Endothelial cell of umbilical vein (primary cell): ENCODE results near the gene PLA2G2D. TPM values are rescaled to one million over a fixed set of nuclear protein-coding genes. Genes with fewer than 3 reads are reported as not detected.

ENCODE experiments used
- BruUV-seq: library from RNA; stranded (reverse); fragments of 400-500 nt; replicated peaks from 2 replicates; lab custom pipeline; 2021; lab: Mats Ljungman, UMichigan
- CTCF ChIA-PET: fragments of 300-600, 350-600 bp; sonication (Branson Sonifier 250); formaldehyde crosslinking; loops from one replicate; lab custom pipeline; 2021; ENCODE audit warnings: antibody characterized with exemption, inconsistent platforms; lab: Charles Lee
- POLR2A ChIA-PET: fragments of 300-600, 350-600 bp; sonication (Branson Sonifier 250); formaldehyde crosslinking; loops from one replicate; lab custom pipeline; 2021; ENCODE audit warnings: antibody characterized with exemption, inconsistent platforms; lab: Charles Lee
- DNase-seq: peaks from one replicate; pipeline ENCODE4 v3.0.0-alpha.2; 2011; ENCODE audit warnings: low read depth, low spot score
- FAIRE-seq: peaks from 2 replicates; lab custom pipeline; 2011; peaks lifted over from hg19 to GRCh38; lab: Jason Lieb, UNC
- H2AFZ ChIP-seq: 2 replicates; pipeline ENCODE4 v1.6.0; 2012; ENCODE audit warnings: low read depth, low read length, control low read depth, inconsistent platforms
- H3K27ac ChIP-seq: 2 replicates; pipeline ENCODE4 v1.5.1; 2011; ENCODE audit warnings: low read depth, mild to moderate bottlenecking, control low read depth, low read length, moderate library complexity; ENCODE audit not compliant: insufficient read depth
- H3K27me3 ChIP-seq, 2 experiments: 2 replicates each; pipeline versions ENCODE4 v1.6.0 to v1.6.1; 2011; ENCODE audit warnings: low read length in 2 of 2, mixed read lengths in 1 of 2; ENCODE audit not compliant: control insufficient read depth in 2 of 2, insufficient read depth in 2 of 2
- H3K36me3 ChIP-seq, 2 experiments: 2 replicates in 1 of 2; 3 replicates in 1 of 2; pipeline ENCODE4 v1.5.1; 2011; ENCODE audit warnings: low read length in 2 of 2, mild to moderate bottlenecking in 1 of 2, moderate library complexity in 1 of 2; ENCODE audit not compliant: control insufficient read depth in 2 of 2, insufficient read depth in 2 of 2; ENCODE audit errors: extremely low read depth in 1 of 2
- H3K4me1 ChIP-seq: 3 replicates; pipeline ENCODE4 v1.5.1; 2011; ENCODE audit warnings: mild to moderate bottlenecking, low read length; ENCODE audit not compliant: control insufficient read depth, insufficient read depth; ENCODE audit errors: extremely low read depth
- H3K4me2 ChIP-seq: 2 replicates; pipeline ENCODE4 v1.6.1; 2011; ENCODE audit warnings: low read length, control low read depth, mixed read lengths; ENCODE audit not compliant: insufficient read depth
- H3K4me3 ChIP-seq, 3 experiments: fragments of 200-600 bp in 1 of 3; sonication (generic), shearing (Covaris generic) in 1 of 3; replicated peaks in 1 of 3; 2 replicates each; pipeline ENCODE4 v1.5.1; 2011 to 2016; ENCODE audit warnings: control low read depth in 3 of 3, low read length in 3 of 3, mild to moderate bottlenecking in 2 of 3, inconsistent platforms in 1 of 3, low read depth in 1 of 3, moderate library complexity in 1 of 3; ENCODE audit not compliant: insufficient read depth in 1 of 3
- H3K79me2 ChIP-seq: 2 replicates; pipeline ENCODE4 v1.6.0; 2012; ENCODE audit warnings: low read length, inconsistent platforms; ENCODE audit not compliant: control insufficient read depth, insufficient read depth
- H3K9ac ChIP-seq: replicated peaks from 2 replicates; pipeline ENCODE3; 2011; ENCODE audit warnings: low read length, control low read depth; ENCODE audit not compliant: insufficient read depth; ENCODE audit errors: extremely low read depth
- H3K9me1 ChIP-seq: replicated peaks from 3 replicates; pipeline ENCODE4 v1.6.0; 2011; ENCODE audit warnings: mild to moderate bottlenecking, low read length; ENCODE audit not compliant: control insufficient read depth, insufficient read depth; ENCODE audit errors: extremely low read depth
- H3K9me3 ChIP-seq: replicated peaks from 2 replicates; pipeline ENCODE4 v1.5.1; 2012; ENCODE audit warnings: low read length, inconsistent platforms; ENCODE audit not compliant: control insufficient read depth, insufficient read depth
- H4K20me1 ChIP-seq: replicated peaks from 2 replicates; pipeline ENCODE3; 2011; ENCODE audit warnings: mild to moderate bottlenecking, low read length; ENCODE audit not compliant: control insufficient read depth, insufficient read depth; ENCODE audit errors: extremely low read depth
- CTCF ChIP-seq, 2 donors: IDR thresholded peaks; 1 replicate in 1 of 2; 2 replicates in 1 of 2; pipeline ENCODE4 v1.5.1; 2011; ENCODE audit warnings: low read length in 2 of 2, mild to moderate bottlenecking in 2 of 2, moderate library complexity in 2 of 2, control low read depth in 1 of 2, inconsistent platforms in 1 of 2, low read depth in 1 of 2; ENCODE audit not compliant: insufficient read depth in 1 of 2; ENCODE audit errors: extremely low read depth in 1 of 2
- EZH2 ChIP-seq: IDR thresholded peaks from 2 replicates; pipeline ENCODE4 v1.6.1; 2012; ENCODE audit warnings: borderline replicate concordance, low read depth, mild to moderate bottlenecking, moderate library complexity, low read length, inconsistent platforms; ENCODE audit not compliant: severe bottlenecking
- FOS ChIP-seq: IDR thresholded peaks from 2 replicates; pipeline ENCODE4 v1.6.1; 2011; ENCODE audit warnings: mild to moderate bottlenecking, low read length, moderate library complexity, borderline replicate concordance; ENCODE audit not compliant: insufficient read depth
- GATA2 ChIP-seq: IDR thresholded peaks from 2 replicates; pipeline ENCODE4 v1.7.0; 2011; ENCODE audit warnings: low read depth, mild to moderate bottlenecking, moderate library complexity, mixed read lengths, low read length; ENCODE audit not compliant: insufficient read length, insufficient read depth
- JUN ChIP-seq: IDR thresholded peaks from 2 replicates; pipeline ENCODE4 v1.6.1; 2011; ENCODE audit warnings: borderline replicate concordance, low read depth; ENCODE audit not compliant: insufficient read length, insufficient read depth
- MAX ChIP-seq: IDR thresholded peaks from 2 replicates; pipeline ENCODE4 v1.6.1; 2011; ENCODE audit not compliant: insufficient read depth, insufficient read length
- MYC ChIP-seq: IDR thresholded peaks from one replicate; pipeline ENCODE4 v1.6.1; 2011; ENCODE audit warnings: mild to moderate bottlenecking, low read depth, low read length
- POLR2A ChIP-seq: IDR thresholded peaks from 2 replicates; pipeline ENCODE4 v1.6.1; 2012; ENCODE audit warnings: low read depth, mild to moderate bottlenecking, control low read depth, low read length
- POLR2AphosphoS5 ChIP-seq: IDR thresholded peaks from 2 replicates; pipeline ENCODE4 v1.6.1; 2012; ENCODE audit warnings: low read depth, mild to moderate bottlenecking, control low read depth, low read length, moderate library complexity; ENCODE audit not compliant: insufficient read depth
- dilution Hi-C: fragments of 300-500 bp; cut with MboI; formaldehyde crosslinking; loops from one replicate; pipeline ENCODE4 v1.15.0; 2019; ENCODE audit warnings: low sequenced_read_pairs; ENCODE audit not compliant: extremely low pct_ligation_motif_present
- intact Hi-C: fragments of 100-400 bp; cut with micrococcal nuclease; formaldehyde crosslinking; loops from one replicate; pipeline ENCODE4 v1.10.0; 2022
- polyA plus RNA-seq, 4 experiments: library from polyadenylated mRNA; depleted of rRNA in 3 of 4; stranded (reverse) in 3 of 4; unstranded in 1 of 4; fragments of >200 nt; gene quantifications; 2 replicates each; pipeline versions ENCODE4 v1.2.1 to v1.2.3, GENCODE V29; 2011 to 2012; ENCODE audit warnings: missing spikeins in 1 of 4
- total RNA-seq: library from RNA; stranded (reverse); gene quantifications from 2 replicates; pipeline ENCODE4 v1.2.3, GENCODE V29; 2021

The PLA2G2D gene
- total and polyA plus RNA-seq, 2 donors (not counting 3 experiments of a cell fraction or from before 2014, with no cell fraction given) = not detected

GRCh38 chr1:20148571-20149500 is 29.5 kb upstream of the PLA2G2D start:
- Histone ChIP-seq H3K4me1 (peaks cover 4% of the 10 kb centered on the region), H3K9me1 (no peaks in the 10 kb centered on the region), H3K4me2 (no peak overlapping the region), H3K9me3 (no peaks in the 10 kb centered on the region), H3K27ac (no peak overlapping the region), H3K27me3 (no peaks in the 10 kb centered on the region), H2AFZ (no peak overlapping the region), H3K9ac (no peak overlapping the region), H3K36me3 (no peaks in the 10 kb centered on the region), H3K79me2 (no peaks in the 10 kb centered on the region), H3K4me3 (no peak overlapping the region), H4K20me1 (no peaks in the 10 kb centered on the region)
- intact Hi-C loops (no loop called here), dilution Hi-C loops (no loop called here)
- TF ChIP-seq MYC (no peak), JUN (no peak), EZH2 (no peak), MAX (no peak), POLR2A (no peak), GATA2 (no peak), POLR2AphosphoS5 (no peak), CTCF (IDR thresholded peaks at IDR 0.05; ENCODE audit: extremely low read depth in 1 of 2, insufficient read depth in 1 of 2, low read depth in 1 of 2, low read length in 2 of 2) (no peak), FOS (no peak)
- ChIA-PET POLR2A (no interaction called here), CTCF (interaction anchor here (1.0 to 2.1 kb wide), 2 partner anchors 47 kb away, joined by 5 to 10 read pairs; no protein-coding TSS in a partner anchor)
- FAIRE-seq = no peak
- DNase-seq = no peak
- no TSS peak for BruUV-seq
